IMR-90 (cell line): ENCODE results near the gene NOA1. TPM values are rescaled to one million over a fixed set of nuclear protein-coding genes. Genes with fewer than 3 reads are reported as not detected.

ENCODE experiments used
- ATAC-seq: fragments of 200-7000 bp; cut with Tn5 transposase; 2 replicates; pipeline ENCODE4 v1.9.1; 2020; ENCODE audit warnings: low read depth, mild to moderate bottlenecking, moderate library complexity
- BruUV-seq: library from RNA; stranded (reverse); fragments of 400-500 nt; replicated peaks from 2 replicates; lab custom pipeline; 2021; lab: Mats Ljungman, UMichigan
- CTCF ChIA-PET: fragments of 300-600 bp; formaldehyde crosslinking; extraction: SDS; loops from one replicate; lab custom pipeline; 2021; ENCODE audit warnings: antibody characterized with exemption; lab: Yijun Ruan, JAX
- POLR2A ChIA-PET: fragments of 300-600 bp; sonication (Branson Sonifier 250); formaldehyde crosslinking; loops from one replicate; lab custom pipeline; 2022; ENCODE audit warnings: antibody characterized with exemption; ENCODE audit not compliant: unreplicated experiment; lab: Charles Lee
- DNase-seq: peaks from one replicate; pipeline ENCODE4 v3.0.0; 2013
- H2AFZ ChIP-seq: replicated peaks from 2 replicates; pipeline ENCODE3; 2013; ENCODE audit warnings: low read length, mild to moderate bottlenecking; ENCODE audit not compliant: poor library complexity
- H2AK5ac ChIP-seq: 2 replicates; pipeline ENCODE4 v1.6.1; 2013; ENCODE audit warnings: low read depth, low read length, inconsistent platforms
- H2AK9ac ChIP-seq: replicated peaks from 2 replicates; pipeline ENCODE3; 2013; ENCODE audit warnings: mild to moderate bottlenecking, low read depth, low read length, moderate library complexity; ENCODE audit not compliant: poor library complexity
- H2BK120ac ChIP-seq: 2 replicates; pipeline ENCODE4 v1.6.1; 2013; ENCODE audit warnings: low read depth, low read length, inconsistent platforms
- H2BK15ac ChIP-seq: 3 replicates; pipeline ENCODE4 v1.6.1; 2013; ENCODE audit warnings: low read depth, low read length, inconsistent platforms
- H2BK20ac ChIP-seq: 2 replicates; pipeline ENCODE4 v1.6.1; 2013; ENCODE audit warnings: low read depth, mild to moderate bottlenecking, inconsistent platforms, low read length, moderate library complexity
- H2BK5ac ChIP-seq: 2 replicates; pipeline ENCODE4 v1.6.1; 2013; ENCODE audit warnings: mild to moderate bottlenecking, low read depth, low read length, inconsistent platforms; ENCODE audit not compliant: poor library complexity, severe bottlenecking
- H3K14ac ChIP-seq: replicated peaks from 2 replicates; pipeline ENCODE4 v1.6.1; 2013; ENCODE audit warnings: low read depth, low read length, inconsistent platforms
- H3K18ac ChIP-seq: 2 replicates; pipeline ENCODE4 v1.6.1; 2013; ENCODE audit warnings: low read depth, low read length, control low read depth
- H3K23ac ChIP-seq: 2 replicates; pipeline ENCODE4 v1.6.1; 2013; ENCODE audit warnings: low read depth, low read length, inconsistent platforms
- H3K27ac ChIP-seq: 2 replicates; pipeline ENCODE4 v1.5.1; 2013; ENCODE audit warnings: mild to moderate bottlenecking, control low read depth, low read length; ENCODE audit not compliant: insufficient read depth
- H3K27me3 ChIP-seq: 2 replicates; pipeline ENCODE4 v1.6.1; 2013; ENCODE audit warnings: low read length; ENCODE audit not compliant: control insufficient read depth, insufficient read depth
- H3K36me3 ChIP-seq: 2 replicates; pipeline ENCODE4 v1.6.1; 2013; ENCODE audit warnings: low read length, mixed read lengths; ENCODE audit not compliant: control insufficient read depth, insufficient read depth
- H3K4ac ChIP-seq: 2 replicates; pipeline ENCODE4 v1.6.1; 2013; ENCODE audit warnings: low read depth, low read length, inconsistent platforms
- H3K4me1 ChIP-seq: 2 replicates; pipeline ENCODE4 v1.6.1; 2013; ENCODE audit warnings: low read length, mixed read lengths; ENCODE audit not compliant: control insufficient read depth, insufficient read depth
- H3K4me2 ChIP-seq: 2 replicates; pipeline ENCODE4 v1.6.1; 2013; ENCODE audit warnings: low read depth, mild to moderate bottlenecking, control low read depth, low read length, moderate library complexity
- H3K4me3 ChIP-seq: 2 replicates; pipeline ENCODE4 v1.5.1; 2013; ENCODE audit warnings: low read depth, mild to moderate bottlenecking, control low read depth, low read length, moderate library complexity; ENCODE audit not compliant: insufficient read depth
- H3K56ac ChIP-seq: 2 replicates; pipeline ENCODE4 v1.6.1; 2013; ENCODE audit warnings: low read length, inconsistent platforms; ENCODE audit not compliant: insufficient read depth; ENCODE audit errors: extremely low read depth
- H3K79me1 ChIP-seq, 2 experiments: 2 replicates each; pipeline ENCODE4 v1.6.1; 2013; ENCODE audit warnings: low read length in 2 of 2, inconsistent platforms in 1 of 2, low read depth in 1 of 2
- H3K9ac ChIP-seq: 2 replicates; pipeline ENCODE4 v1.6.1; 2013; ENCODE audit warnings: low read depth, low read length, control low read depth
- H3K9me1 ChIP-seq: 2 replicates; pipeline ENCODE4 v1.6.1; 2013; ENCODE audit warnings: low read length, inconsistent platforms; ENCODE audit not compliant: insufficient read depth
- H3K9me3 ChIP-seq: 2 replicates; pipeline ENCODE4 v1.6.1; 2013; ENCODE audit warnings: low read length; ENCODE audit not compliant: control insufficient read depth, insufficient read depth
- H4K20me1 ChIP-seq: 2 replicates; pipeline ENCODE4 v1.6.1; 2013; ENCODE audit warnings: low read length, inconsistent platforms; ENCODE audit not compliant: insufficient read depth
- H4K5ac ChIP-seq: 2 replicates; pipeline ENCODE4 v1.6.1; 2013; ENCODE audit warnings: mild to moderate bottlenecking, low read depth, low read length, control low read depth
- H4K8ac ChIP-seq, 2 experiments: 2 replicates each; pipeline ENCODE4 v1.6.1; 2013; ENCODE audit warnings: low read depth in 2 of 2, low read length in 2 of 2, control low read depth in 1 of 2, inconsistent platforms in 1 of 2
- H4K91ac ChIP-seq: 2 replicates; pipeline ENCODE4 v1.6.1; 2013; ENCODE audit warnings: low read depth, low read length, inconsistent platforms; ENCODE audit not compliant: insufficient read depth
- NFE2L2 ChIP-seq: fragments of 150-350 bp; IDR thresholded peaks from 2 replicates; pipeline ENCODE4 v1.6.1; 2016; ENCODE audit warnings: low read depth, mild to moderate bottlenecking, low read length
- POLR2A ChIP-seq: IDR thresholded peaks from 2 replicates; pipeline ENCODE4 v1.6.1; 2012; ENCODE audit warnings: mild to moderate bottlenecking, low read depth, low read length
- RAD21 ChIP-seq: IDR thresholded peaks from 2 replicates; pipeline ENCODE4 v1.6.1; 2012; ENCODE audit warnings: low read length, improper control_type of control experiment
- WGBS, 2 experiments: methylation state at CpG; one replicate each; pipeline versions ENCODE4 v1.1.5 to v1.1.7; 2013; ENCODE audit warnings: missing lambda C conversion rate in 2 of 2; ENCODE audit not compliant: insufficient read length in 1 of 2; ENCODE audit errors: extremely low coverage in 2 of 2; 5-methylcytosine and 5-hydroxymethylcytosine counted together
- dilution Hi-C: fragments of 300-500 bp; cut with HindIII; formaldehyde crosslinking; loops from one replicate; pipeline ENCODE4 v1.14.3; 2018; ENCODE audit warnings: low sequenced_read_pairs; ENCODE audit not compliant: unreplicated experiment
- in situ Hi-C: fragments of 300-500 bp; cut with MboI; formaldehyde crosslinking; loops from 3 replicates; pipeline ENCODE4 v1.14.3; 2019; ENCODE audit warnings: low sequenced_read_pairs, inconsistent platforms, mixed read lengths
- intact Hi-C: fragments of 100-400 bp; cut with micrococcal nuclease; formaldehyde crosslinking; loops from 2 replicates; pipeline ENCODE4 v1.10.0; 2022
- polyA plus RNA-seq, 3 experiments: library from polyadenylated mRNA; depleted of rRNA; stranded (reverse); fragments of >200 nt; gene quantifications; 2 replicates each; pipeline ENCODE4 v1.2.3, GENCODE V29; 2012; ENCODE audit warnings: low replicate concordance in 1 of 3
- total RNA-seq: library from RNA; depleted of rRNA; stranded (reverse); fragments of >200 nt; gene quantifications from 2 replicates; pipeline ENCODE4 v1.2.3, GENCODE V29; 2012

NOA1 gene
- total and polyA plus RNA-seq, 2 of the 4 experiments (the other 2 are of a cell fraction), result 10.4 to 10.8 TPM

GRCh38 chr4:56979421-56980072 is 2.1 kb upstream of the NOA1 start:
- Histone ChIP-seq H4K5ac (no peak overlapping the region), H2BK120ac (no peak overlapping the region), H3K14ac (no peak overlapping the region), H4K20me1 (peaks cover 63% of the 10 kb centered on the region), H2BK5ac (peak overlapping the region; percentile 70), H3K4me2 (peak overlapping the region; percentile 82), H3K27ac (peak overlapping the region; percentile 3; the same call in 1 of the 2 replicates), H3K56ac (peak overlapping the region; percentile 88), H2AFZ (no peak overlapping the region), H3K27me3 (no peaks in the 10 kb centered on the region), H2BK20ac (no peak overlapping the region), H4K91ac (0 out of 2 replicates have a peak overlapping the region, but pooled peaks have one; percentile 88), H3K23ac (peak overlapping the region; percentile 63), H3K4me1 (no peaks in the 10 kb centered on the region), H3K9me1 (no peaks in the 10 kb centered on the region; the same call in none of the 2 replicates), H3K4me3 (peak overlapping the region; percentile 83), H2BK15ac (no peak overlapping the region), H3K18ac (no peak overlapping the region), H4K8ac (peak overlapping the region; percentile 93 to 96; a peak in 2 of 4 replicates), H3K4ac (no peak overlapping the region), H3K36me3 (peaks cover 5% of the 10 kb centered on the region), H2AK5ac (0 out of 2 replicates have a peak overlapping the region, but pooled peaks have one; percentile 97), H3K9ac (peak overlapping the region; percentile 98), H3K79me1 (peaks cover 3 to 34% of the 10 kb centered on the region in 2 experiments; a peak in 3 of 4 replicates), H3K9me3 (no peaks in the 10 kb centered on the region), H2AK9ac (no peak overlapping the region)
- peak; percentile 8; the same call in 1 of the 2 replicates for TF ChIP-seq POLR2A
- no peak for TF ChIP-seq RAD21
- TF ChIP-seq NFE2L2, result no peak
- ChIA-PET POLR2A (interaction anchor here (0.6 kb wide), 1 partner anchor 8 kb away, joined by 3 read pairs; no protein-coding TSS in a partner anchor), CTCF (no interaction called here)
- in situ Hi-C loops (no loop called here), intact Hi-C loops (loop anchor here (5.0 kb wide), 1 partner anchor 123 kb away; no protein-coding TSS in a partner anchor), dilution Hi-C loops (no loop called here)
- 20% methylated on average over 1 of the region's 21 CpGs; no CpG with 5 or more reads in 1 of the 2 experiments for WGBS, 2 experiments
- BruUV-seq, result no TSS peak
- ATAC-seq, result no peak
- DNase-seq, result peak; percentile 19
